GM18498 (cell line): Measurements from ENCODE around the gene ARL17B.
"Not testable (repeated sequence)": the region's sequence is repeated elsewhere in the genome, so short reads cannot be mapped to it uniquely, and the experiment has no call there.

Experiments
- ATAC-seq: cut with Tn5 transposase; IDR thresholded peaks from one replicate; pipeline ENCODE4 v1.9.1; 2021; ENCODE audit warnings: mild to moderate bottlenecking, moderate library complexity; ENCODE audit not compliant: unreplicated experiment

Gene ARL17B

GRCh38 chr17:46361755-46362154 is at the start of gene ARL17B:
TSS of gene ARL17B (minus strand) at chr17:46361766. CDS start at chr17:46358397, 3,369 bp downstream.
- peak; percentile 91 for ATAC-seq

DNA sequence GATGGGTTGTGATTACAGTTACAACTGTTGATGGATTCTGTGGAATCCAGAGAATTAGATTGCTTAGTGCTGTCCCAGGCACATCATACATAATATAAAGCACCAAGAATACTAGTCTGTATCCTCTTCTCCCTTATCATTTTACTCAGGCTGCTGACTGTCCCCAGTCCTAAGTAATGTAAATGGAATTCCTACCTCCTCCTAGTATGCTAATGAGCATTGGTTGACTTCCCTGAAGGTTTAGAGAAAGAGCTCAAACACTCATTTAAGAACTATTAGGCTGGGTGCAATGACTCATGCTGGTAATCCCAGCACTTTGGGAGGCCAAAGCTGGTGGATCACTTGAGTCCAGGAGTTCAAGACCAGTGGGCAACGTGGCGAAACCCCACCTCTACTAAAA is 48.3 kb upstream of the ARL17B start:
- ATAC-seq, result not testable (repeated sequence)

GRCh38 chr17:46407155-46407554 is 45.6 kb upstream of the ARL17B start:
- not testable (repeated sequence) for ATAC-seq

GRCh38 chr17:46401033-46401787 is 39.6 kb upstream of the ARL17B start:
- ATAC-seq, result not testable (repeated sequence)

GRCh38 chr17:46400543-46400942 is 39.0 kb upstream of the ARL17B start:
- ATAC-seq, result not testable (repeated sequence)

DNA sequence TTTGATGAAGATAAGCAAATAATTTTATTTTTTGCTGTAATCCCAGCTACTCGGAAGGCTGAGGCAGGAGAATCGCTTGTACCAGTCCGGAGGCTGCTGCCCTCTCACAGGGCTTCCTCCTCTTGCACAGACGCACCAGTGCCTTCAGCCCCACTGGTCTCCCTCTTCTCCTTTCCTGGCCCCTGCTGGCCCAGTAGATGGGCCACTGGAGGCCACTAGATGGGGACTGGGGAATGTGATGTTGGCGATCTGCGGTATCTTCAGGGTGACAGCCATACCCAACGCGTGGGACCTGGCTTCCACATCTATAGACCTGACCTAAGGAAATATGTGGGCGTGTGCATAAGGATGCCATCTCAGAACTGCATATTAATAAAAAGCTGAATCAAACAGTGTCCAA is 38.4 kb upstream of the ARL17B start:
- ATAC-seq, result not testable (repeated sequence)

DNA sequence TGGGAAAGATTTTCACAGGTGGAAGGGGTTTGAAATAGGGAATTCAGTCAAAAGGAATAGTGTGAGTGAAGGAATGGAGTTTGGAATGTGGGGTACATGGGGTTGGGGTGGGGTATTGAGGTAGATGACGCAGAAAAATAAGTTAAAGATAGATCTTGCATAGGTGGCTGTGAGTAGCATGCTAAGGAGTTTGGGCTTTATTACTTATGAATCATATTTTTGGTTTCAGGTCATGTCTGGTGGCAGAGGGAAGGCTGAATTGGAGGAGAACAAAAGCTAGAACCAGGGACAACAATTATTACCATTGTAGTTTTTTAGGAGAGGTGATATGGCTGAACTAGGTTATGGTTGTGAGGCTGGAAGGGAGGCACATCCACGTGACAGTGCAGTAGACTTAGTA is 34.7 kb upstream of the ARL17B start:
- ATAC-seq, result not testable (repeated sequence)

DNA sequence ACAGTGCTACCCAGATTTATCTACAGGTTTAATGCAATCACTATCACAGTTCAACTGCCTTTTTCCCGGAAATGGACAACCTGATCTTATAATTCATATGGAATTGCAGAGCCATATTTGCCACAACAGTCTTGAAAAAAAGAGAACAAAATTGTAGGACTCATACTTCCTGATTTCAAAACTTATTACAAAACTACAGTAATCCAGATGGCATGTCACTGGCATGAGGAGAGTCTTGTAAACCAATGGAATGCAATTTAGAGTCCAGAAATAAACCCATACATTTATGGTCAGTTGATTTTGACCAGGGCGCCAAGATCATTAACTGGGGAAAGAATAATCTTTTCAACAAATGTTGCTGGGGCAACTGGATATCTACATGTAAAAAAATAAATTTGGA is 32.1 kb upstream of the ARL17B start:
- not testable (repeated sequence) for ATAC-seq

- not testable (repeated sequence) for ATAC-seq
These were observed 23.9 kb upstream of the ARL17B start for GRCh38 chr17:46385491-46385890.

DNA sequence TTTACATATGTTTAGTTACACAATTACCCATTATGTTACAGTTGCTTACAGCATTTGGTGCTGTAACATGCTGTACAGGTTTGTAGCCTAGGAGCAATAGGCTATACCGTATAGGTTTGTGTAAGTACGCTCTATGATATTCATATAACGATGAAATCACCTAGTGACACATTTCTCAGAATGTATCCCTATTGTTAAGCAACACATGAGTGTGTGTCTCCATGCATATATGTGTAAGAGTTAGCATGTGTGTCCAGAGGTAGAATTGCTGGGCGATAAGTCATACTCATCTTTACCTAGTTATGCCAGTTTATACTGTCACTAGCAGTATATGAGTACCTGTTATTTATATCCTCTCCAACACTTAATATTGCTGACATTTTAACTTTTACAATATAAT is 21.6 kb upstream of the ARL17B start:
- ATAC-seq, result not testable (repeated sequence)

DNA sequence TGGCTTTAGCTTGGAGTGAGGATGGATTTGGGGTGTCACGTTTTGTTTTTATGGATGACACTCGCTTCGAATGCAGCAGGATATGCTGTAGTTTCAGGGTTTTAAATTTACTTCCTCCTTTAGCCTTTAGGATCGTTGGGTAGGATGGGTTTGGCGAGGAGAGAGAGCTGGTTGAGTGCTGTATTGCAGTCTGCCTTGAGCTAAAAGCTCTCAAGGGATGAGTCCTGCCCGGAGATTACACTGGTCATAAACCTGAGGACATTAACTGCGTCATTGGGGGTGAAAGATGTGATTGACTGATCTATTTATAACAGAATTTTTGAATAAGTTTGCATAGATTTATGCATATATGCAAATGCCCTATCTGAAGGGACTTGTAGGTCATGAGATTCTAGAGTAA is 11.9 kb upstream of the ARL17B start:
- not testable (repeated sequence) for ATAC-seq

DNA sequence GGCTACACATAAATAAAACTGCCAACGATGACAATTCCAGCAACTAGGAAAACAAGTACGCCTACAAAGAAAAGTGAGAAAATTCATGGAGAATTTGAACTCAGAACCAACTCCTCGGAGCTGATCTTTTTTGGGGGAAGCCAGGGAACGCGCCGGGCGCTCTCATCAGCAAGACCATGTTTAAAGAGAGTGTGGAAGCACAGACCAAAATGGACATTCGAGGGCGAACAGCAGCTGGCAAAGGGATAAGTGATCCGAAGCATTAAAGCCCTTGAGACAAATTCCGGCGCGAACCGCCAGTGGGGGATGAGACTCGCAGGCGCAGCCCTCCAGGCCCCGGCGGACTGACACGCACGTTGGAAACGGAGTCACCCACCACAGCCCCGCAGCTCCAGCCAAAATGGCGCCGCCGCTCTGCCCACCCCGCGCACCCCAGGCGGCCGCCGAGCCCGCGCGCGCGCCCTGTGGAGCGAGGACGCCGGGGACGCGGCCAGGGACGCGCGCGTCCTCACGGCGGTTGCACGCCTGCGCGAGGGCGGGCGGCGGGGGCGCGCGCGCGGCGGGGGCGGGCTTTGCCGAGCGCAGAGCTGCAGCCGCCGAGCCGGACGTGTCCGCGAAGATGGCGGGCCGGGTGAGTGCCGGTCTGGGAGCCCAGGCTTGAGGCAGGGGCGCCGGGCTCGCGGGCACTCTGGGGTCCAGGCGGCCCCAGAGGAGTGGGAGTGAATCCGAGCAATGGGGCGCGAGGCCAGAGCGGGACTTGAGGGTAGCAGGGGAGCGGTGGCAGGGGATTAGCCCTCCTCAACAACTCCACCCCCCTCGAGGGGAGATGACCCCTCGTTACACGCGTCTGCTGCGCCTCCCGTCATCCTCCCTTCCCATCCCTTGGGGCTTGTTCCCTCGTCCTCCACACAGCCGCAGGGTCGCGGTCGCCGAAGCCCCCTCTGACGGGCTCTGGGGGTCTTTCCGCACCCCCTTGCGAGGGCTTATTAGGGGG is 11.0 kb upstream of the ARL17B start:
- ATAC-seq, result peak; percentile 81

DNA sequence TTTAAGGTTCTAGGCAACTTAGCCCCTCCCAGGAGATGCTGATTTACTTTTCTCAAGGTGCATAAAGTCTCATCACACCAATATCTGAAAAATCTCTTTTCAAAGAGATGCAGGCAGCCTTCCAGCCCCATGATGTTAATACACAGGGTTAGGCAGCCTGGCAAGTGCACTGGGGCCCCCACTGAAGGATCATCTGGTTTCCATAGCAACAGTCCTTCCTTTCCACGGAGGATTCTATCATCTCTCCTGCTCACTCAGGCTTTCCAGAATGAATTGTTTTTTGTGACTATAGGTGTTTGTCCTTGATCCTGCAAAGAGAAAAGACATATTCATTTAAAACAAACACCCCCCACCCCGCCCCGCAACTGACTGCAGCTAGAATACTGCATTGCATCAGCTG is 6.0 kb upstream of the ARL17B start:
- not testable (repeated sequence) for ATAC-seq

- ATAC-seq, result peak; percentile 42
These were observed 326 bp downstream of the ARL17B start for GRCh38 chr17:46361145-46361735.

DNA sequence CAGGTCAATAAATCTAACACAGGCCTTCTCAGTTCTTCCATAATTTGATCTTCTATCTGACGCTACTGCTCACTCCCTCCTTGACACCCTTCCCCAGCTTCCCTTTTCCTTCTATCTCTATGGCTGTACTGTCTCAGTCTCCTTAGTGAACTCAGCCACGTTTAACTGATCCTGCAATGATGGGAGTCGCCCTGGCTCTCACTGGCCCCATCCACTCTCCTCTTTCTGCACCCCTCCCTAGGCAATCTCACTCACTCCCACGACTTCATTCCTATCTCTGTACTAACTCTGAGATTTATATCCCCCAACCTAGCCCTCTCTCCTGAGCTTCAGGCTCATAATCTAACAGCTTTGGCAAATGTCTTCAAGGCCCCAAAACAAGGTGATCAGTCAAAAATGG is 7.7 kb downstream of the ARL17B start:
- not testable (repeated sequence) for ATAC-seq

- ATAC-seq, result not testable (repeated sequence)
These were observed 12.5 kb downstream of the ARL17B start for GRCh38 chr17:46349060-46349459.

- not testable (repeated sequence) for ATAC-seq
These were observed 13.2 kb downstream of the ARL17B start for GRCh38 chr17:46348345-46348744.

- ATAC-seq, result not testable (repeated sequence)
These were observed 19.4 kb downstream of the ARL17B start for GRCh38 chr17:46342131-46342530.

DNA sequence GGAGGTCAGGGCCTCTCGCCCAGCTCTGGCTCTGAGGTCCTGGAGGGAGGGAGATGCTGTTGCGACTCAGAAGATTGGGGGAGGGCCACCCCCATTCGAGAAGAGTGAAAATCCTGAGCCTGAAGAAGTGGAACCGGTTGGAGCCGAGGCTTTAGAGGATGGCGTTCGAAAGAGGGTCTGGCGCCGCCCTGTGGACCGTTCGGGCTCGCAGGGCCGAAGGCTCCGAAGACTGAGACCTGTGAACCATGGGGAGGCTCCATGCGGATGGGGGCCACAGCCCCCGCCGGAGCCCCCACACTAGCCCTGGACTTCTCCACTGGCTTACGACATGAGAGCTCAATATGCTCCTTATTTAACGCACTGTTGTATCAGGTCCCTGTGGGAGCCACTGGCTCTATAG is 20.3 kb downstream of the ARL17B start:
- ATAC-seq, result not testable (repeated sequence)

DNA sequence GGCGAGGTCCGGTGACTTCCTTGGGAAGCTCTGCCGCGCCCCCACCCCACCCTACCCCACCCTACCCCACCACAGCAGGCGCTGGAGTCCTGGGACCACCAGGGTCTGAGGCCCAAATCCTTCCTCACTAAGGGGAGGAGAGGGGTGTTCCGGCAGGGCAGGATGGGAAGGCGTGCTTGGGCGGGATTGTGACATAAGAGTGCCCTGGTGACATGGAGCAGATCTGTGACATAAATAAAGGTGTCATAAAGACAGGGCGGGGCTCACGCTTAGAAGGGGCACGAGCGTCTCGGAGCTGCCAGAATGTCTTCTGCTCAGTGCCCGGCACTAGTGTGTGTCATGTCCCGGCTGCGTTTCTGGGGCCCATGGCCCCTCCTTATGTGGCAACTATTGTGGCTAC is 66.7 kb downstream of the ARL17B start, which contains the start of gene LRRC37A:
LRRC37A (plus strand) TSS at position 301 of the 400 bp plus-strand sequence; CDS start at position 304, 3 bp downstream.
- not testable (repeated sequence) for ATAC-seq

DNA sequence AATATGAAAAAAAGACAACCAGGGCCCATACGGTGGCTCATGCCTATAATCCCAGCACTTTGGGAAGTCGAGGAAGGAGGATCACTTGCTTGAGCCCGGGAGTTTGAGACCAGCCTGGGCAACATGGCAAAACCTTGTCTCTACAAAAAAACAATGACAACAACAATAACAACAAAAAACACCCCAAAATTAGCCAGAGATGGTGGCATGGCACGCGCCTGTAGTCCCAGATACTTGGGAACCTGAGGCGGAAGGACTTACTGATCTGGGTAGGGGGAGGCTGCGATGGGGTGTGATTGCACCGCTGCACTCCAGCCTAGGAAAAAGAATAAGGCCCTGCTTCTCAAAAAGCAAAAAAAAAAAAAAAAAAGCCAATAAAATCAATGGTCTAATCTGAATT is 69.9 kb downstream of the ARL17B start:
- not testable (repeated sequence) for ATAC-seq
